GM19239 (cell line): ENCODE results near the gene H1-8.

ENCODE experiments used
- DNase-seq: peaks from one replicate; pipeline ENCODE4 v3.0.0; 2011; ENCODE audit warnings: low spot score; ENCODE audit not compliant: insufficient read length
- FAIRE-seq: peaks from 2 replicates; lab custom pipeline; 2011; peaks lifted over from hg19 to GRCh38; lab: Jason Lieb, UNC

H1-8 gene

GRCh38 chr3:129586746-129587430 lies 43.9 kb downstream of the H1-8 start:
- FAIRE-seq (no peak), DNase-seq (no peak)

GRCh38 chr3:129587566-129588210 lies 44.7 kb downstream of the H1-8 start:
- no peak for FAIRE-seq
- DNase-seq, result no peak

GRCh38 chr3:129590215-129590614 lies 47.2 kb downstream of the H1-8 start:
- no peak for FAIRE-seq
- DNase-seq, result no peak

- no peak for FAIRE-seq
Measured at GRCh38 chr3:129591932-129592331, 49.0 kb downstream of the H1-8 start.

GRCh38 chr3:129592381-129593131 lies 49.6 kb downstream of the H1-8 start:
- DNase-seq (no peak), FAIRE-seq (no peak)

More at GRCh38 chr3:129591932-129592331, 49.0 kb downstream of the H1-8 start:
- DNase-seq, result no peak

GRCh38 chr3:129593230-129593594 lies 50.2 kb downstream of the H1-8 start:
- DNase-seq (no peak), FAIRE-seq (no peak)

GRCh38 chr3:129593595-129594339 lies 50.8 kb downstream of the H1-8 start:
- no peak for DNase-seq
- FAIRE-seq, result peak; percentile 31

- DNase-seq, result no peak
- FAIRE-seq, result no peak
Measured at GRCh38 chr3:129594409-129594808, 51.4 kb downstream of the H1-8 start.

GRCh38 chr3:129594907-129595390 lies 52.0 kb downstream of the H1-8 start:
- no peak for DNase-seq
- no peak for FAIRE-seq

GRCh38 chr3:129595544-129596193 lies 52.7 kb downstream of the H1-8 start:
- no peak for DNase-seq
- no peak for FAIRE-seq

- FAIRE-seq (no peak), DNase-seq (no peak)
Measured at GRCh38 chr3:129596194-129597086, 53.5 kb downstream of the H1-8 start.

GRCh38 chr3:129597087-129597999 lies 54.4 kb downstream of the H1-8 start:
- DNase-seq, result no peak
- no peak for FAIRE-seq

- no peak for FAIRE-seq
- DNase-seq, result no peak
Measured at GRCh38 chr3:129598000-129598381, 55.0 kb downstream of the H1-8 start.

GRCh38 chr3:129598484-129598883 lies 55.5 kb downstream of the H1-8 start:
- no peak for DNase-seq
- no peak for FAIRE-seq

- no peak for FAIRE-seq
- DNase-seq, result no peak
Measured at GRCh38 chr3:129599073-129599472, 56.1 kb downstream of the H1-8 start.

- DNase-seq, result no peak
- FAIRE-seq, result no peak
Measured at GRCh38 chr3:129599607-129600006, 56.6 kb downstream of the H1-8 start.

- FAIRE-seq (no peak), DNase-seq (no peak)
Measured at GRCh38 chr3:129600348-129600747, 57.4 kb downstream of the H1-8 start.
